GM18505 (cell line): ENCODE results near the gene CTNND2.
"Not testable (repeated sequence)": the region's sequence is repeated elsewhere in the genome, so short reads cannot be mapped to it uniquely, and the experiment has no call there.

Experiments
- ATAC-seq: cut with Tn5 transposase; IDR thresholded peaks from one replicate; pipeline ENCODE4 v1.9.1; 2021; ENCODE audit not compliant: unreplicated experiment
- POLR2A ChIP-seq: IDR thresholded peaks from 4 replicates; pipeline ENCODE4 v1.6.1; 2011; ENCODE audit warnings: borderline replicate concordance; ENCODE audit not compliant: insufficient read depth, insufficient read length; ENCODE audit errors: extremely low read depth

CTNND2 gene

GRCh38 chr5:11105696-11106095 is 798.5 kb downstream of the CTNND2 start:
- no peak for ATAC-seq
- TF ChIP-seq POLR2A = no peak

- no peak for ATAC-seq
- no peak for TF ChIP-seq POLR2A
Measured at GRCh38 chr5:11104651-11105112, 799.6 kb downstream of the CTNND2 start.

GRCh38 chr5:11104210-11104609 is 800.0 kb downstream of the CTNND2 start:
- ATAC-seq = no peak
- TF ChIP-seq POLR2A = no peak

GRCh38 chr5:11084111-11084510 is 820.1 kb downstream of the CTNND2 start:
- no peak for ATAC-seq
- no peak for TF ChIP-seq POLR2A

- no peak for TF ChIP-seq POLR2A
- ATAC-seq = no peak
Measured at GRCh38 chr5:11082404-11082945, 821.8 kb downstream of the CTNND2 start.

GRCh38 chr5:11076945-11077613 is 827.2 kb downstream of the CTNND2 start:
- ATAC-seq = no peak
- no peak for TF ChIP-seq POLR2A

- ATAC-seq = no peak
- TF ChIP-seq POLR2A = no peak
Measured at GRCh38 chr5:11075035-11075805, 829.0 kb downstream of the CTNND2 start.

GRCh38 chr5:11072568-11072967 is 831.7 kb downstream of the CTNND2 start:
- no peak for ATAC-seq
- TF ChIP-seq POLR2A = no peak

GRCh38 chr5:11072076-11072475 is 832.2 kb downstream of the CTNND2 start:
- no peak for TF ChIP-seq POLR2A
- no peak for ATAC-seq

- no peak for ATAC-seq
- no peak for TF ChIP-seq POLR2A
Measured at GRCh38 chr5:11069041-11069440, 835.2 kb downstream of the CTNND2 start.

GRCh38 chr5:11065723-11066122 is 838.5 kb downstream of the CTNND2 start:
- ATAC-seq = not testable (repeated sequence)

GRCh38 chr5:11064763-11065450 is 839.3 kb downstream of the CTNND2 start:
- TF ChIP-seq POLR2A = no peak
- ATAC-seq = no peak

- ATAC-seq = no peak
- no peak for TF ChIP-seq POLR2A
Measured at GRCh38 chr5:11062397-11062796, 841.8 kb downstream of the CTNND2 start.
